Cardiac muscle cell (in vitro differentiated cells and primary cell): Measurements from ENCODE around the gene C1orf232. TPM values are rescaled to one million over a fixed set of nuclear protein-coding genes. Genes with fewer than 3 reads are reported as not detected.

ENCODE experiments used
- DNase-seq, 2 donors: peaks; one replicate each; pipeline versions ENCODE4 v3.0.0 to v3.0.0-alpha.2; 2010 to 2017; ENCODE audit warnings: low read depth in 1 of 2, low spot score in 1 of 2
- H3K27ac ChIP-seq: fragments of 200-600 bp; sonication (generic); 2 replicates; pipeline ENCODE4 v1.5.1; 2016
- H3K27me3 ChIP-seq: fragments of 200-600 bp; sonication (generic); 2 replicates; pipeline ENCODE4 v1.6.0; 2016; ENCODE audit warnings: control low read depth
- H3K36me3 ChIP-seq: fragments of 200-600 bp; sonication (generic); 2 replicates; pipeline ENCODE4 v1.5.1; 2016; ENCODE audit warnings: control low read depth
- H3K4me1 ChIP-seq: fragments of 200-600 bp; sonication (generic); 2 replicates; pipeline ENCODE4 v1.8.1; 2017; ENCODE audit warnings: low read depth, mild to moderate bottlenecking, mixed run types
- H3K4me3 ChIP-seq: fragments of 200-600 bp; sonication (generic); 2 replicates; pipeline ENCODE4 v1.5.1; 2016; ENCODE audit warnings: mild to moderate bottlenecking
- H3K9me3 ChIP-seq: fragments of 200-600 bp; sonication (generic); 2 replicates; pipeline ENCODE4 v1.5.1; 2017; ENCODE audit warnings: low read depth, mild to moderate bottlenecking, control low read depth
- polyA plus RNA-seq: library from polyadenylated mRNA; unstranded; fragments of >200 nt; fragmentation: Nextera tagmentation; extraction: Ambion mirVana; gene quantifications from 2 replicates; pipeline ENCODE4 v1.2.1, GENCODE V29; 2016
- total RNA-seq: library from RNA; depleted of rRNA; stranded (reverse); fragments of >200 nt; gene quantifications from 2 replicates; pipeline ENCODE4 v1.2.3, GENCODE V29; 2016
- TF ChIP-seq, protein P1 (sequence below): IDR thresholded peaks from 2 replicates; pipeline ENCODE4 v1.5.1; 2012; ENCODE audit warnings: low read depth, mild to moderate bottlenecking, low read length

The C1orf232 gene
- total and polyA plus RNA-seq, 2 experiments from 2014 or later: not detected

DNA sequence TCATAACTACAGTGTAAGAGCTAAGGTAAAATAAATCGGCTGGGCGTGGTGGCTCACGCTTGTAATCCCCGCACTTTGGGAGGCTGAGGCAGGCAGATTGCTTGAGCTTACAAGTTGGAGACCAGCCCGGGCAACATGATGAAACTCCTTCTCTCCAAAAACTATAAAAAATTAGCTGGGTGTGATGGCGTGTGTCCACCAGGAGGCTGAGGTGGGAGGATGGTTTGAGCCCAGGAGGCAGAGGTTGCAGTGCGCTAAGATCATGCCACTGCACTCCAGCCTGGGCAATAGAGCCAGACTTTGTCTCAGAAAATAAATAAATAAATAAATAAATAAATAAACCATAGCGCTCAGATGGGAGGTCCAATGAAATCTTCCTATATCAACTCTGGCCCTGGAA, 26.6 kb downstream of the C1orf232 start:
- Histone ChIP-seq H3K27ac (no peak overlapping the region), H3K27me3 (no peaks in the 10 kb centered on the region), H3K9me3 (no peaks in the 10 kb centered on the region), H3K4me1 (no peaks in the 10 kb centered on the region), H3K36me3 (no peaks in the 10 kb centered on the region), H3K4me3 (no peak overlapping the region)
- no peak for DNase-seq
- TF ChIP-seq, protein P1, sequence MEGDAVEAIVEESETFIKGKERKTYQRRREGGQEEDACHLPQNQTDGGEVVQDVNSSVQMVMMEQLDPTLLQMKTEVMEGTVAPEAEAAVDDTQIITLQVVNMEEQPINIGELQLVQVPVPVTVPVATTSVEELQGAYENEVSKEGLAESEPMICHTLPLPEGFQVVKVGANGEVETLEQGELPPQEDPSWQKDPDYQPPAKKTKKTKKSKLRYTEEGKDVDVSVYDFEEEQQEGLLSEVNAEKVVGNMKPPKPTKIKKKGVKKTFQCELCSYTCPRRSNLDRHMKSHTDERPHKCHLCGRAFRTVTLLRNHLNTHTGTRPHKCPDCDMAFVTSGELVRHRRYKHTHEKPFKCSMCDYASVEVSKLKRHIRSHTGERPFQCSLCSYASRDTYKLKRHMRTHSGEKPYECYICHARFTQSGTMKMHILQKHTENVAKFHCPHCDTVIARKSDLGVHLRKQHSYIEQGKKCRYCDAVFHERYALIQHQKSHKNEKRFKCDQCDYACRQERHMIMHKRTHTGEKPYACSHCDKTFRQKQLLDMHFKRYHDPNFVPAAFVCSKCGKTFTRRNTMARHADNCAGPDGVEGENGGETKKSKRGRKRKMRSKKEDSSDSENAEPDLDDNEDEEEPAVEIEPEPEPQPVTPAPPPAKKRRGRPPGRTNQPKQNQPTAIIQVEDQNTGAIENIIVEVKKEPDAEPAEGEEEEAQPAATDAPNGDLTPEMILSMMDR: no peak

- Histone ChIP-seq H3K9me3 (no peaks in the 10 kb centered on the region), H3K36me3 (no peaks in the 10 kb centered on the region), H3K4me3 (no peak overlapping the region), H3K4me1 (no peaks in the 10 kb centered on the region), H3K27me3 (no peaks in the 10 kb centered on the region), H3K27ac (no peak overlapping the region)
- TF ChIP-seq, protein P1: no peak
- no peak for DNase-seq
These were observed 29.7 kb downstream of the C1orf232 start for GRCh38 chr1:26138974-26139558.

- no peak overlapping the region for H3K4me3 ChIP-seq
- no peaks in the 10 kb centered on the region for H3K36me3 ChIP-seq
- no peaks in the 10 kb centered on the region for H3K4me1 ChIP-seq
- no peak overlapping the region for H3K27ac ChIP-seq
- H3K9me3 ChIP-seq: no peaks in the 10 kb centered on the region
- H3K27me3 ChIP-seq: no peaks in the 10 kb centered on the region
- TF ChIP-seq, protein P1: no peak
- no peak for DNase-seq
These were observed 34.3 kb downstream of the C1orf232 start for GRCh38 chr1:26134466-26134865.

DNA sequence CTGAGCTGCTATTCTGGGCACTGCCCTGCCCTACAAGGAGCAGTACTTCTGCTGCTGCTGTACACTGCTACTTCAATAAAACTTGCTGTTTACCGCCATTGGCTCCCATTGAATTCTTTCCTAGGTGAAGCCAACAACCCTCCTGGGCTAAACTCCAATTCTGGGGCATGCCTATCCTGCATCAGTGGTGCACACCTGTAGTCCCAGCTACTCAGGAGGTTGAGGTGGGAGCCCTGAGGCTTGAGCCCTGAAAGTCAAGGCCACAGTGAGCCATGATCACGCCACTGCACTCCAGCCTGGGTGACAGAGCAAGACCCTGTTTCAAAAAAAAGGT, 36.0 kb downstream of the C1orf232 start:
- no peaks in the 10 kb centered on the region for H3K27me3 ChIP-seq
- TF ChIP-seq, protein P1: no peak
- H3K4me3 ChIP-seq: no peak overlapping the region
- H3K4me1 ChIP-seq: no peaks in the 10 kb centered on the region
- no peaks in the 10 kb centered on the region for H3K36me3 ChIP-seq
- no peak for DNase-seq
- H3K9me3 ChIP-seq: no peaks in the 10 kb centered on the region
- no peak overlapping the region for H3K27ac ChIP-seq

DNA sequence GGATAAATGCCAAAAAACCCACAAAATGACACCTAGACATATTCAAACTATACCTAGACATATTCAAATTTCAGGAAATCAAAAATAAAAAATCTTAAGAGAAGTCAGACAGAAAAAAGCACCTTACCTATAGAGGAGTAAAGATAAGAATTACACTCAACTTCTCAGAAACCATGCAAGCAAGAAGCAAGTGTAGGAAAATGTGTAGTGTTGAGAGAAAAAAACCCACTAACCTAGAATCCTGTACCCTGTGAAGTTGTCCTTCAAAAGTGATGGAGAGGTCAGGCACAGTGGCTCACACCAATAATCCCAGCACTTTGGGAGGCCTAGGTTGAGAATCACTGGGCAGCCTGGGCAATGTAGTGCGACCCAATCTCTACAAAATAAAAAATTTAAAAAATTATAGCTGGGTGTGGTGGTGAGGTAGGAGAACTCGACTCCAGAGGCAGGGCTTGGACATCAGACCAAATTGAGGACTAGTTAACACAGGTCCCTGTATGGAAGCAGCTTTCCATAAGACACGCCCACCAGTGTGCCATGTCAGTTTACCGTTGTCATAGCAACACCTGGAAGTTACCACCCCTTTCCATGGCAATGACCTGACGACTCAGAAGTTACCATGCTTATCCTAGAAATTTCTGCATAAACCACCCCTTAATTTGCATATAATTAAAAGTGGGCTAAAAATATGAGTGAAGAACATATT, 36.5 kb downstream of the C1orf232 start:
- Histone ChIP-seq H3K9me3 (no peaks in the 10 kb centered on the region), H3K4me1 (no peaks in the 10 kb centered on the region), H3K27ac (no peak overlapping the region), H3K27me3 (no peaks in the 10 kb centered on the region), H3K36me3 (no peaks in the 10 kb centered on the region), H3K4me3 (no peak overlapping the region)
- DNase-seq: no peak
- TF ChIP-seq, protein P1: no peak
